ENCODE results near the gene CDH23. TPM values are rescaled to one million over a fixed set of nuclear protein-coding genes. Genes with fewer than 3 reads are reported as not detected.

CDH23 gene
- total RNA-seq, 4 donors from 2014 or later, result 0.72 to 4.1 (median 2.2) TPM

DNA sequence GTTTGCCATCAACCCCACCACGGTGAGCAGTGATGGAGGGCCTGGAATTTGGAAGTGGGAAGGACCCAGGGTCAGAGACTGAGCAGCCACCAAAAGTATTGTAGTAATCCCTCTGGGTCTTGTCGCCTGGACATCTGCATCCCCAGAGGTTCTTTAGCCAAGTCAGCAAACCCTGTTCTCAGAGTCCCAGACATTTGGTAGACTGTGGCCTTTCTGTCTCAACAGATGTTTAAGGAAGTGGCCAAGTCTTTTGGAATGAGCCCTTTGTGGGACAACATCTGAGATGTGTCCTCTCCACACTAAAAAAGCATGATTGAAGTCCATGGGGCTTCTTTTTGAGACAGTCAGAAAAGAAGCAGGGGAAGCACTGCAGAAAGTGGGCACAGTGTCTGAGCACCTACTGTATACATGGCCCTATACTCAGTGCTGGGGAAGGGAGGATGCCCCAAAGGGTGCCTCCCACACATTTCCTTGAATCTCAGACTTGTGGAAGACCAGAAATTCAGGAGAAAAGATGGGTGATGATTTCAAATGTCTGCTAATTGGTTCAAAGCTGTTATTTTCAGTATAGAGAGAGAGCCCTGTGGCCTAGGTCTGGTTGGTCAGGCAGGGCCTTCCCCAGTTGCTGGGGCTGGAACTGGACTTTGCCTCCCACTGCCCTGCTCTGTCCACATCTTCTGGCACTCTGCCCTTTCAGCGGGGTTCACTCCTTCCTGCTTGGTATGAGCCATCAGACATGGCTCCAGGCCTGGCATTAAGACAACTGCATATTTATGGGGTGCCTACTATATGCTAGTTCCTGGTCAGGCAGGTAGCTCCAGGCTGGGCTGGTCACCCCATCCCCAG, 403.1 kb downstream of the CDH23 start:
- DNase-seq (ENCODE audit: low spot score in 2 of 2), result no peak
- Histone ChIP-seq H3K4me1 (no peaks in the 10 kb centered on the region), H3K9me3 (no peaks in the 10 kb centered on the region), H3K27me3 (no peaks in the 10 kb centered on the region), H3K4me3 (no peak overlapping the region), H3K27ac (no peak overlapping the region), H3K36me3 (no peaks in the 10 kb centered on the region)
- TF ChIP-seq POLR2AphosphoS5 (IDR thresholded peaks at IDR 0.05), result no peak
- TF ChIP-seq POLR2A (IDR thresholded peaks at IDR 0.05), result no peak
- TF ChIP-seq CTCF (IDR thresholded peaks at IDR 0.05), result no peak
- no peak for TF ChIP-seq EP300 (IDR thresholded peaks at IDR 0.05)
- WGBS, result 45% methylated on average over 2 of the region's 3 CpGs

DNA sequence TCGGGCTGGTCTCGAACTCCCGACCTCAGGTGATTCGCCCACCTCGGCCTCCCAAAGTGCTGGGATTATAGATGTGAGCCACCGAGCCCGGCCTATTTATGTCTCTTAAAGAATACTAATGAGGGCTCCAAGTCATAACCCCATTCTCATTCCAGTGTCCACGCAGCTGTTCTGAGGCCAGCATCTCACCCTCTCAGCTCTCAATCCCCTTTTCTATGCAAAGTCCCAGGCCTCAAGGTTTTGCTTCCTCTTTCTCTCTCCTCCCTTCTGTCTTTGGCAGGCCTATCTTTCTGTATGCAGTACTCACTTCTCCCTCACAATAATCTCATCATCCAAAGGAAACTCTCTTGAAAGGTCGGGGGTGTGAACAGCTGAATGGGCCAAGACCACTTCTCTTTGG, 404.6 kb downstream of the CDH23 start:
- TF ChIP-seq EP300 (IDR thresholded peaks at IDR 0.05) (no peak), CTCF (IDR thresholded peaks at IDR 0.05) (no peak), POLR2AphosphoS5 (IDR thresholded peaks at IDR 0.05) (no peak), POLR2A (IDR thresholded peaks at IDR 0.05) (no peak)
- 95% methylated on average over 9 of the region's 9 CpGs for WGBS
- H3K27me3 ChIP-seq, result no peaks in the 10 kb centered on the region
- H3K4me3 ChIP-seq, result no peak overlapping the region
- H3K9me3 ChIP-seq, result no peaks in the 10 kb centered on the region
- no peak overlapping the region for H3K27ac ChIP-seq
- DNase-seq (ENCODE audit: low spot score in 2 of 2), result no peak
- H3K4me1 ChIP-seq, result peaks cover 6% of the 10 kb centered on the region
- no peaks in the 10 kb centered on the region for H3K36me3 ChIP-seq

- no peak overlapping the region for H3K27ac ChIP-seq
- H3K4me3 ChIP-seq, result no peak overlapping the region
- no peaks in the 10 kb centered on the region for H3K36me3 ChIP-seq
- 96% methylated on average over 6 of the region's 6 CpGs for WGBS
- H3K4me1 ChIP-seq, result peaks cover 6% of the 10 kb centered on the region
- TF ChIP-seq POLR2AphosphoS5 (IDR thresholded peaks at IDR 0.05), result no peak
- TF ChIP-seq POLR2A (IDR thresholded peaks at IDR 0.05), result no peak
- TF ChIP-seq EP300 (IDR thresholded peaks at IDR 0.05), result no peak
- TF ChIP-seq CTCF (IDR thresholded peaks at IDR 0.05), result no peak
- no peaks in the 10 kb centered on the region for H3K9me3 ChIP-seq
- DNase-seq (ENCODE audit: low spot score in 2 of 2), result no peak
- H3K27me3 ChIP-seq, result no peaks in the 10 kb centered on the region
Measured at GRCh38 chr10:71802235-71802634, 405.5 kb downstream of the CDH23 start.

GRCh38 chr10:71802715-71803488, 406.2 kb downstream of the CDH23 start:
- TF ChIP-seq EP300 (IDR thresholded peaks at IDR 0.05) (no peak), CTCF (IDR thresholded peaks at IDR 0.05) (no peak), POLR2AphosphoS5 (IDR thresholded peaks at IDR 0.05) (no peak), POLR2A (IDR thresholded peaks at IDR 0.05) (no peak)
- no peaks in the 10 kb centered on the region for H3K9me3 ChIP-seq
- no peaks in the 10 kb centered on the region for H3K36me3 ChIP-seq
- no peaks in the 10 kb centered on the region for H3K27me3 ChIP-seq
- DNase-seq (ENCODE audit: low spot score in 2 of 2), result peak in 1 of 2 donors; percentile 68
- WGBS, result 89% methylated on average over 16 of the region's 18 CpGs
- H3K4me3 ChIP-seq, result no peak overlapping the region
- H3K4me1 ChIP-seq, result peaks cover 6% of the 10 kb centered on the region
- H3K27ac ChIP-seq, result no peak overlapping the region

- Histone ChIP-seq H3K4me1 (peaks cover 6% of the 10 kb centered on the region), H3K36me3 (no peaks in the 10 kb centered on the region), H3K9me3 (no peaks in the 10 kb centered on the region), H3K27me3 (no peaks in the 10 kb centered on the region), H3K27ac (no peak overlapping the region), H3K4me3 (no peak overlapping the region)
- 57% methylated on average over 4 of the region's 4 CpGs for WGBS
- TF ChIP-seq EP300 (IDR thresholded peaks at IDR 0.05) (no peak), POLR2A (IDR thresholded peaks at IDR 0.05) (no peak), CTCF (IDR thresholded peaks at IDR 0.05) (no peak)
- no peak for DNase-seq (ENCODE audit: low spot score in 2 of 2)
Measured at GRCh38 chr10:71804077-71804476, 407.4 kb downstream of the CDH23 start.

Data from suprapubic skin (tissue), 4 donors.